Panc1 (cell line): Measurements from ENCODE around the gene PANX2. TPM values are rescaled to one million over a fixed set of nuclear protein-coding genes. Genes with fewer than 3 reads are reported as not detected.

Experiments used
- ATAC-seq: fragments of 200-7000 bp; cut with Tn5 transposase; 2 replicates; pipeline ENCODE4 v1.9.1; 2020; ENCODE audit warnings: mild to moderate bottlenecking, moderate library complexity
- BruUV-seq: library from RNA; stranded (reverse); fragments of 400-500 nt; replicated peaks from 2 replicates; lab custom pipeline; 2021; lab: Mats Ljungman, UMichigan
- CTCF ChIA-PET: fragments of 300-600 bp; sonication (Branson Sonifier 250); formaldehyde crosslinking; loops from one replicate; lab custom pipeline; 2022; ENCODE audit warnings: antibody characterized with exemption; lab: Charles Lee
- POLR2A ChIA-PET: fragments of 300-600 bp; sonication (Branson Sonifier 250); formaldehyde crosslinking; loops from one replicate; lab custom pipeline; 2022; ENCODE audit warnings: antibody characterized with exemption; lab: Charles Lee
- DNase-seq: peaks from one replicate; pipeline ENCODE4 v3.0.0-alpha.2; 2010; ENCODE audit warnings: low read depth, low spot score
- H3K27ac ChIP-seq: 2 replicates; pipeline ENCODE4 v1.5.1; 2011; ENCODE audit warnings: mild to moderate bottlenecking, low read length, inconsistent platforms
- H3K27me3 ChIP-seq: fragments of 200-500 bp; sonication (Bioruptor generic); 2 replicates; pipeline ENCODE4 v1.6.0; 2014; ENCODE audit warnings: low read length, inconsistent platforms; ENCODE audit not compliant: control insufficient read depth, insufficient read depth
- H3K36me3 ChIP-seq: fragments of 200-500 bp; sonication (Bioruptor generic); 2 replicates; pipeline ENCODE4 v1.5.1; 2014; ENCODE audit warnings: inconsistent platforms, mild to moderate bottlenecking, low read length, moderate library complexity; ENCODE audit not compliant: control insufficient read depth, insufficient read depth
- H3K4me1 ChIP-seq: 2 replicates; pipeline ENCODE4 v1.5.1; 2011; ENCODE audit warnings: inconsistent platforms, mild to moderate bottlenecking, low read length, moderate library complexity; ENCODE audit not compliant: control insufficient read depth, insufficient read depth
- H3K4me3 ChIP-seq, 2 experiments: 2 replicates each; pipeline ENCODE4 v1.5.1; 2011 to 2012; ENCODE audit warnings: low read depth in 2 of 2, low read length in 2 of 2, mild to moderate bottlenecking in 2 of 2, inconsistent platforms in 1 of 2, moderate library complexity in 1 of 2
- H3K9me3 ChIP-seq: fragments of 200-500 bp; sonication (Bioruptor generic); 2 replicates; pipeline ENCODE4 v1.5.1; 2014; ENCODE audit warnings: low read depth, mild to moderate bottlenecking, inconsistent platforms, low read length, moderate library complexity; ENCODE audit not compliant: control insufficient read depth, insufficient read depth
- POLR2AphosphoS5 ChIP-seq: IDR thresholded peaks from 2 replicates; pipeline ENCODE4 v1.6.1; 2012; ENCODE audit warnings: mild to moderate bottlenecking, low read depth, low read length, moderate library complexity
- SIN3A ChIP-seq: IDR thresholded peaks from 2 replicates; pipeline ENCODE4 v1.6.1; 2012; ENCODE audit warnings: low read depth, mild to moderate bottlenecking, low read length, moderate library complexity, borderline replicate concordance; ENCODE audit not compliant: insufficient read depth
- TCF7L2 ChIP-seq: IDR thresholded peaks from 2 replicates; pipeline ENCODE4 v1.6.1; 2011; ENCODE audit warnings: mild to moderate bottlenecking, low read depth, low read length, inconsistent platforms
- in situ Hi-C: cut with HindIII; loops from 2 replicates; pipeline ENCODE4 v1.10.0; 2016; ENCODE audit warnings: low sequenced_read_pairs, low pct_unique_long_range_greater_than_20kb
- intact Hi-C: fragments of 100-400 bp; cut with micrococcal nuclease; formaldehyde crosslinking; loops from one replicate; pipeline ENCODE4 v1.10.0; 2022; ENCODE audit not compliant: unreplicated experiment
- total RNA-seq: library from RNA; stranded (reverse); gene quantifications from one replicate; pipeline ENCODE4 v1.2.1, GENCODE V29; 2021; ENCODE audit not compliant: unreplicated experiment
- TF ChIP-seq, protein P1 (sequence below): fragments of 450-650 bp; IDR thresholded peaks from 2 replicates; pipeline ENCODE4 v1.5.1; 2017; ENCODE audit warnings: mild to moderate bottlenecking
- TF ChIP-seq, protein P2 (sequence below), 2 experiments: IDR thresholded peaks; 2 replicates each; pipeline ENCODE4 v1.6.1; 2011 to 2012; ENCODE audit warnings: low read depth in 2 of 2, control low read depth in 1 of 2, low read length in 1 of 2, mild to moderate bottlenecking in 1 of 2, moderate library complexity in 1 of 2; ENCODE audit not compliant: insufficient read depth in 1 of 2

The PANX2 gene
- total RNA-seq, 1 experiment from 2014 or later: 0.77 TPM

DNA sequence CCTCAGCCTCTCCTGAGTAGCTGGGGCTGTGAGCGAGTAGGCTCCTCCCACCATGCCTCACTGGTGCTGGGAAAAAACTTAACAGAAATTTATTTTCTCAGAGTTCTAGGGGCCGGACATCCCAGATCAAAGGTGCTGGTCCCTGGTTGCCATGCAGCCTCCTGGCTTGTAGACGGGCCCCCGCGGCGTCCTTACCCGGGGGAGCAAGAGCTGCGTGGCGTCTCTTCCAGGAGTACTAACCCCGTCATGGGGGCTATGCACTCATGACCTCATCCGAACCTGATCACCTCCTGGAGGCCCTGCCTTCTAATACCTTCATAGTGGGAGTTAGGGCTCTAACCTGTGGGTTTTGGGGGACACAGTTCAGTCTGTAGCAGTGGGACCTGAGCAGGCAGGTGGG is 17.8 kb downstream of the PANX2 start:
- no peaks in the 10 kb centered on the region for H3K27me3 ChIP-seq
- TF ChIP-seq, protein P1, sequence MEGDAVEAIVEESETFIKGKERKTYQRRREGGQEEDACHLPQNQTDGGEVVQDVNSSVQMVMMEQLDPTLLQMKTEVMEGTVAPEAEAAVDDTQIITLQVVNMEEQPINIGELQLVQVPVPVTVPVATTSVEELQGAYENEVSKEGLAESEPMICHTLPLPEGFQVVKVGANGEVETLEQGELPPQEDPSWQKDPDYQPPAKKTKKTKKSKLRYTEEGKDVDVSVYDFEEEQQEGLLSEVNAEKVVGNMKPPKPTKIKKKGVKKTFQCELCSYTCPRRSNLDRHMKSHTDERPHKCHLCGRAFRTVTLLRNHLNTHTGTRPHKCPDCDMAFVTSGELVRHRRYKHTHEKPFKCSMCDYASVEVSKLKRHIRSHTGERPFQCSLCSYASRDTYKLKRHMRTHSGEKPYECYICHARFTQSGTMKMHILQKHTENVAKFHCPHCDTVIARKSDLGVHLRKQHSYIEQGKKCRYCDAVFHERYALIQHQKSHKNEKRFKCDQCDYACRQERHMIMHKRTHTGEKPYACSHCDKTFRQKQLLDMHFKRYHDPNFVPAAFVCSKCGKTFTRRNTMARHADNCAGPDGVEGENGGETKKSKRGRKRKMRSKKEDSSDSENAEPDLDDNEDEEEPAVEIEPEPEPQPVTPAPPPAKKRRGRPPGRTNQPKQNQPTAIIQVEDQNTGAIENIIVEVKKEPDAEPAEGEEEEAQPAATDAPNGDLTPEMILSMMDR: no peak
- TF ChIP-seq SIN3A (no peak), TCF7L2 (no peak), POLR2AphosphoS5 (no peak)
- TF ChIP-seq, protein P2, sequence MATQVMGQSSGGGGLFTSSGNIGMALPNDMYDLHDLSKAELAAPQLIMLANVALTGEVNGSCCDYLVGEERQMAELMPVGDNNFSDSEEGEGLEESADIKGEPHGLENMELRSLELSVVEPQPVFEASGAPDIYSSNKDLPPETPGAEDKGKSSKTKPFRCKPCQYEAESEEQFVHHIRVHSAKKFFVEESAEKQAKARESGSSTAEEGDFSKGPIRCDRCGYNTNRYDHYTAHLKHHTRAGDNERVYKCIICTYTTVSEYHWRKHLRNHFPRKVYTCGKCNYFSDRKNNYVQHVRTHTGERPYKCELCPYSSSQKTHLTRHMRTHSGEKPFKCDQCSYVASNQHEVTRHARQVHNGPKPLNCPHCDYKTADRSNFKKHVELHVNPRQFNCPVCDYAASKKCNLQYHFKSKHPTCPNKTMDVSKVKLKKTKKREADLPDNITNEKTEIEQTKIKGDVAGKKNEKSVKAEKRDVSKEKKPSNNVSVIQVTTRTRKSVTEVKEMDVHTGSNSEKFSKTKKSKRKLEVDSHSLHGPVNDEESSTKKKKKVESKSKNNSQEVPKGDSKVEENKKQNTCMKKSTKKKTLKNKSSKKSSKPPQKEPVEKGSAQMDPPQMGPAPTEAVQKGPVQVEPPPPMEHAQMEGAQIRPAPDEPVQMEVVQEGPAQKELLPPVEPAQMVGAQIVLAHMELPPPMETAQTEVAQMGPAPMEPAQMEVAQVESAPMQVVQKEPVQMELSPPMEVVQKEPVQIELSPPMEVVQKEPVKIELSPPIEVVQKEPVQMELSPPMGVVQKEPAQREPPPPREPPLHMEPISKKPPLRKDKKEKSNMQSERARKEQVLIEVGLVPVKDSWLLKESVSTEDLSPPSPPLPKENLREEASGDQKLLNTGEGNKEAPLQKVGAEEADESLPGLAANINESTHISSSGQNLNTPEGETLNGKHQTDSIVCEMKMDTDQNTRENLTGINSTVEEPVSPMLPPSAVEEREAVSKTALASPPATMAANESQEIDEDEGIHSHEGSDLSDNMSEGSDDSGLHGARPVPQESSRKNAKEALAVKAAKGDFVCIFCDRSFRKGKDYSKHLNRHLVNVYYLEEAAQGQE (IDR thresholded peaks at IDR 0.05; ENCODE audit: insufficient read depth in 1 of 2, low read depth in 2 of 2, low read length in 1 of 2): no peak
- DNase-seq: no peak
- H3K4me1 ChIP-seq: peaks cover 45% of the 10 kb centered on the region
- H3K36me3 ChIP-seq: no peaks in the 10 kb centered on the region
- ChIA-PET CTCF (no interaction called here), POLR2A (no interaction called here)
- intact Hi-C loops: no loop called here
- H3K4me3 ChIP-seq: no peak overlapping the region
- ATAC-seq: no peak
- no TSS peak for BruUV-seq
- no peak overlapping the region for H3K27ac ChIP-seq
- in situ Hi-C loops: no loop called here
- H3K9me3 ChIP-seq: no peaks in the 10 kb centered on the region

DNA sequence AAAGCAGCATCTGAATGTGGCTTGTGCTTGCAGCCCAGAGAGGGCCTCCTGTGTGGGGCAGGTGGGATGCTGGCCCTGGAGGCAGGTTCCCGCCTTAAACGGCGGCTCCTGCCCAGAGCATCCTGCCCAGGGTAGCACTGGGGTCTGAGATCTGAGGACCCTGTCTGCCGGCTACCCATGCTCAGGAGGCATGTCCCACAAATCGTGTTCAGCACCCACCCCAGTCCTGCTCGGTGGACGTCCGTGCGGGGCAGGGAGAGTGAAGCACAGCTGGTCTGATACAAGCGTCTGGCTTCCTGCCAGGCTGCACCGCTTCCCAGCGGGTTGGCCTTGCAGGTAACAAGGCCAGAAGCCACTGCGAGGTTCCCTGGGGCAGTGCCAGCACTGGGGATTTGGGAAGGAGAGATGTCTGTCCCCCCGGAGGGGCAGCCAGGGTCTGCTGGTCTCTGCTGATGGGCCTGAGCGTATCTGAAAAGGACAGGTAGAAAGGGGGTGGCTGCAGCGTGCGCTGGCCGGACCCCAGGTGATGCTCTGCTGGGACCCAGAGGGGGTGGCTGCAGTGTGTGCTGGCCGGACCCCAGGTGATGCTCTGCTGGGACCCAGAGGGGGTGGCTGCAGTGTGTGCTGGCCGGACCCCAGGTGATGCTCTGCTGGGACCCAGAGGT is 18.8 kb downstream of the PANX2 start:
- TF ChIP-seq, protein P2 (IDR thresholded peaks at IDR 0.05; ENCODE audit: insufficient read depth in 1 of 2, low read depth in 2 of 2, low read length in 1 of 2): no peak
- TF ChIP-seq, protein P1: no peak
- no peak for TF ChIP-seq SIN3A
- TF ChIP-seq TCF7L2: no peak
- TF ChIP-seq POLR2AphosphoS5: no peak
- in situ Hi-C loops (no loop called here), intact Hi-C loops (no loop called here)
- DNase-seq (no peak), ATAC-seq (no peak)
- ChIA-PET CTCF (interaction anchor here (0.6 kb wide), 1 partner anchor 279 kb away, joined by 8 read pairs; no protein-coding TSS in a partner anchor), POLR2A (no interaction called here)
- H3K4me1 ChIP-seq: peaks cover 38% of the 10 kb centered on the region
- no peaks in the 10 kb centered on the region for H3K36me3 ChIP-seq
- no peaks in the 10 kb centered on the region for H3K9me3 ChIP-seq
- H3K27ac ChIP-seq: peak overlapping the region; percentile 73; the same call in 1 of the 2 replicates
- H3K4me3 ChIP-seq: no peak overlapping the region
- H3K27me3 ChIP-seq: no peaks in the 10 kb centered on the region
- BruUV-seq: no TSS peak
